Transverse colon (tissue), 4 donors: ENCODE data around the gene RAPGEF6. TPM values are rescaled to one million over a fixed set of nuclear protein-coding genes. Genes with fewer than 3 reads are reported as not detected.

Experiments
- DNase-seq: peaks from one replicate; pipeline ENCODE4 v3.0.0-alpha.2; 2019
- H3K27ac ChIP-seq, 4 donors: fragments of 200-600 bp; sonication (generic); 2 replicates each; pipeline ENCODE4 v1.5.1; 2016 to 2018; ENCODE audit warnings: inconsistent platforms in 4 of 4
- H3K27me3 ChIP-seq: fragments of 200-600 bp; sonication (generic); 2 replicates; pipeline ENCODE4 v1.5.1; 2017; ENCODE audit warnings: inconsistent platforms
- H3K36me3 ChIP-seq, 4 donors: fragments of 200-600 bp; sonication (generic); 2 replicates each; pipeline ENCODE4 v1.5.1; 2017 to 2019; ENCODE audit warnings: inconsistent platforms in 4 of 4
- H3K4me1 ChIP-seq, 4 donors: fragments of 200-600 bp; sonication (generic); 2 replicates each; pipeline ENCODE4 v1.5.1; 2017 to 2020; ENCODE audit warnings: inconsistent platforms in 4 of 4
- H3K4me3 ChIP-seq, 4 donors: fragments of 200-600 bp; sonication (generic); 1 replicate in 1 of 4; 2 replicates in 3 of 4; pipeline versions ENCODE4 v1.5.1 to v1.6.1; 2017 to 2019; ENCODE audit warnings: inconsistent platforms in 4 of 4
- H3K9me3 ChIP-seq, 2 donors: fragments of 200-600 bp; sonication (generic); 2 replicates each; pipeline ENCODE4 v1.5.1; 2017 to 2019; ENCODE audit warnings: inconsistent platforms in 2 of 2
- CTCF ChIP-seq, 5 experiments: fragments of 200-600 bp in 3 of 5; fragments of 450-650 bp in 2 of 5; sonication (generic) in 3 of 5; IDR thresholded peaks; 1 replicate in 2 of 5; 2 replicates in 3 of 5; pipeline ENCODE4 v1.5.1; 2016 to 2017; ENCODE audit warnings: antibody characterized with exemption in 5 of 5, inconsistent platforms in 3 of 5, mild to moderate bottlenecking in 2 of 5, moderate library complexity in 1 of 5
- EP300 ChIP-seq: sonication (generic); formaldehyde crosslinking; IDR thresholded peaks from one replicate; pipeline ENCODE4 v1.6.1; 2017; ENCODE audit warnings: antibody characterized with exemption, low read depth
- POLR2A ChIP-seq: fragments of 450-650 bp; IDR thresholded peaks from one replicate; pipeline ENCODE4 v1.6.1; 2016; ENCODE audit warnings: antibody characterized with exemption, mild to moderate bottlenecking, moderate library complexity
- POLR2AphosphoS5 ChIP-seq, 3 donors: sonication (generic); formaldehyde crosslinking; IDR thresholded peaks; one replicate each; pipeline ENCODE4 v1.6.1; 2016; ENCODE audit warnings: antibody characterized with exemption in 3 of 3
- WGBS, 2 donors: methylation state at CpG; one replicate each; pipeline ENCODE4 v1.1.5; 2018; ENCODE audit warnings: low coverage in 1 of 2; 5-methylcytosine and 5-hydroxymethylcytosine counted together
- in situ Hi-C, 4 donors: fragments of 200-750 bp; cut with MboI; loops; one replicate each; pipeline versions ENCODE4 v1.15.0 to v1.15.1; 2017; ENCODE audit warnings: low sequenced_read_pairs in 3 of 4, low pct_ligation_motif_present in 1 of 4, low pct_unique_long_range_greater_than_20kb in 1 of 4
- intact Hi-C: fragments of 100-400 bp; cut with DNase I; formaldehyde crosslinking; loops from one replicate; pipeline ENCODE4 v1.15.1; 2023; ENCODE audit warnings: low total_unique reads
- total RNA-seq, 4 donors: library from RNA; depleted of rRNA; stranded (reverse); fragments of >200 nt; gene quantifications; one replicate each; pipeline ENCODE4 v1.1.0, GENCODE V29; 2016

RAPGEF6 gene
- total RNA-seq, 4 donors from 2014 or later: 21.3 to 40.3 (median 35.9) TPM

GRCh38 chr5:131615957-131616356, 19.1 kb downstream of the RAPGEF6 start:
- 79 to 95% methylated on average over 2 of the region's 2 CpGs for whole genome bisulfite sequencing, 2 donors
- intact Hi-C loops: no loop called here
- no peak overlapping the region for H3K27ac ChIP-seq

GRCh38 chr5:131613423-131613822, 21.6 kb downstream of the RAPGEF6 start:
- TF ChIP-seq POLR2A: no peak
- no peak for TF ChIP-seq CTCF (IDR thresholded peaks at IDR 0.05)
- intact Hi-C loops: no loop called here
- no peak for DNase-seq
- in situ Hi-C loops: no loop called here
- H3K27ac ChIP-seq: no peak overlapping the region
- H3K4me3 ChIP-seq: no peak overlapping the region
- no peaks in the 10 kb centered on the region for H3K36me3 ChIP-seq
- no peaks in the 10 kb centered on the region for H3K27me3 ChIP-seq
- H3K9me3 ChIP-seq: no peaks in the 10 kb centered on the region
- H3K4me1 ChIP-seq: peaks cover 0 to 10% (median 4%) of the 10 kb centered on the region in 4 donors

More at GRCh38 chr5:131615957-131616356, 19.1 kb downstream of the RAPGEF6 start:
- Histone ChIP-seq H3K27me3 (no peaks in the 10 kb centered on the region), H3K36me3 (no peaks in the 10 kb centered on the region), H3K4me1 (peaks cover 0 to 11% (median 0%) of the 10 kb centered on the region in 4 donors), H3K9me3 (no peaks in the 10 kb centered on the region), H3K4me3 (no peak overlapping the region)
- in situ Hi-C loops: no loop called here
- DNase-seq: no peak
- TF ChIP-seq EP300: no peak
- no peak for TF ChIP-seq CTCF (IDR thresholded peaks at IDR 0.05)
- no peak for TF ChIP-seq POLR2AphosphoS5 (IDR thresholded peaks at IDR 0.05)
- TF ChIP-seq POLR2A: no peak

- Histone ChIP-seq H3K4me3 (no peak overlapping the region), H3K27me3 (no peaks in the 10 kb centered on the region), H3K36me3 (no peaks in the 10 kb centered on the region), H3K9me3 (no peaks in the 10 kb centered on the region), H3K27ac (no peak overlapping the region), H3K4me1 (peaks cover 0 to 7% (median 2%) of the 10 kb centered on the region in 4 donors)
- intact Hi-C loops: no loop called here
- no peak for DNase-seq
- TF ChIP-seq EP300 (no peak), CTCF (IDR thresholded peaks at IDR 0.05) (no peak), POLR2A (no peak), POLR2AphosphoS5 (IDR thresholded peaks at IDR 0.05) (no peak)
- WGBS, 2 donors: 88 to 100% methylated on average over 2 of the region's 2 CpGs
- in situ Hi-C loops: no loop called here
Observed at GRCh38 chr5:131611064-131611381, 24.0 kb downstream of the RAPGEF6 start.

GRCh38 chr5:131610198-131611063, 24.6 kb downstream of the RAPGEF6 start:
- H3K27ac ChIP-seq: no peak overlapping the region
- no peaks in the 10 kb centered on the region for H3K9me3 ChIP-seq
- H3K36me3 ChIP-seq: no peaks in the 10 kb centered on the region
- intact Hi-C loops: no loop called here
- peaks cover 0 to 7% (median 2%) of the 10 kb centered on the region in 4 donors for H3K4me1 ChIP-seq
- H3K27me3 ChIP-seq: no peaks in the 10 kb centered on the region
- H3K4me3 ChIP-seq: no peak overlapping the region
- in situ Hi-C loops: no loop called here
- DNase-seq: no peak
- TF ChIP-seq POLR2A (no peak), CTCF (IDR thresholded peaks at IDR 0.05) (no peak), POLR2AphosphoS5 (IDR thresholded peaks at IDR 0.05) (no peak), EP300 (no peak)
- 88 to 91% methylated on average over 3 to 6 of the region's 6 CpGs for WGBS, 2 donors
